Spleen (tissue), 11 donors: ENCODE results near the gene AEBP1. TPM values are rescaled to one million over a fixed set of nuclear protein-coding genes. Genes with fewer than 3 reads are reported as not detected.

Experiments used
- DNase-seq: peaks from one replicate; pipeline ENCODE4 v3.0.0-alpha.2; 2020
- H3K27ac ChIP-seq, 8 donors: fragments of 200-600 bp; sonication (generic) in 7 of 8; 1 replicate in 4 of 8; 2 replicates in 4 of 8; pipeline versions ENCODE4 v1.5.0 to v1.8.0; 2016 to 2021; ENCODE audit warnings: inconsistent platforms in 4 of 8, mild to moderate bottlenecking in 4 of 8, moderate library complexity in 1 of 8
- H3K27me3 ChIP-seq, 7 donors: fragments of 200-600 bp; sonication (generic) in 6 of 7; replicated peaks in 1 of 7; 1 replicate in 4 of 7; 2 replicates in 3 of 7; pipeline versions ENCODE4 v1.5.0 to v1.8.0; 2016 to 2021; ENCODE audit warnings: inconsistent platforms in 3 of 7, mild to moderate bottlenecking in 1 of 7
- H3K36me3 ChIP-seq, 6 donors: fragments of 200-600 bp; sonication (generic) in 5 of 6; 1 replicate in 4 of 6; 2 replicates in 2 of 6; pipeline versions ENCODE4 v1.5.0 to v1.8.0; 2016 to 2021; ENCODE audit warnings: inconsistent platforms in 2 of 6
- H3K4me1 ChIP-seq, 6 donors: fragments of 200-600 bp; sonication (generic) in 5 of 6; 1 replicate in 3 of 6; 2 replicates in 3 of 6; pipeline versions ENCODE4 v1.5.0 to v1.8.0; 2016 to 2021; ENCODE audit warnings: inconsistent platforms in 3 of 6
- H3K4me3 ChIP-seq, 8 donors: fragments of 200-600 bp; sonication (generic) in 7 of 8; 1 replicate in 4 of 8; 2 replicates in 4 of 8; pipeline versions ENCODE4 v1.5.0 to v1.8.0; 2016 to 2021; ENCODE audit warnings: inconsistent platforms in 4 of 8, mild to moderate bottlenecking in 4 of 8, moderate library complexity in 2 of 8
- H3K9me3 ChIP-seq, 8 donors: fragments of 200-600 bp; sonication (generic) in 7 of 8; 1 replicate in 4 of 8; 2 replicates in 4 of 8; pipeline versions ENCODE4 v1.5.0 to v1.8.0; 2016 to 2021; ENCODE audit warnings: inconsistent platforms in 4 of 8
- POLR2A ChIP-seq, 3 donors: fragments of 450-650 bp; IDR thresholded peaks; one replicate each; pipeline ENCODE4 v1.5.1; 2017; ENCODE audit warnings: antibody characterized with exemption in 3 of 3, mild to moderate bottlenecking in 1 of 3
- POLR2AphosphoS5 ChIP-seq, 3 donors: sonication (generic); formaldehyde crosslinking; IDR thresholded peaks; one replicate each; pipeline ENCODE4 v1.5.1; 2017; ENCODE audit warnings: antibody characterized with exemption in 3 of 3
- WGBS, 5 donors: extraction: QIAGEN DNeasy Blood & Tissue Kit in 3 of 5; methylation state at CpG; one replicate each; pipeline versions ENCODE4 v1.1.5 to v1.1.7; 2013 to 2018; 5-methylcytosine and 5-hydroxymethylcytosine counted together
- intact Hi-C: fragments of 100-400 bp; cut with DNase I; formaldehyde crosslinking; loops from one replicate; pipeline ENCODE4 v1.15.0; 2023; ENCODE audit warnings: low total_unique reads
- polyA plus RNA-seq, 3 donors: library from polyadenylated mRNA; stranded (reverse); fragments of 200-250 nt; gene quantifications; one replicate each; pipeline ENCODE4 v1.2.1, GENCODE V29; 2013
- total RNA-seq, 7 donors: library from RNA; depleted of rRNA in 3 of 7; stranded (reverse); fragments of >200 nt in 3 of 7; fragmentation: NEBNext Ultra II Directional in 4 of 7; extraction: Animal tissue kit (Norgen Biotek cat#: 25700) in 4 of 7; gene quantifications; one replicate each; pipeline versions ENCODE4 v1.1.0 to v1.2.1, GENCODE V29; 2016 to 2021
- TF ChIP-seq, protein P1 (sequence below), 11 experiments: fragments of 200-600 bp in 7 of 11; fragments of 450-650 bp in 4 of 11; sonication (generic) in 4 of 11; IDR thresholded peaks in 8 of 11; conservative IDR thresholded peaks in 3 of 11; 1 replicate in 7 of 11; 2 replicates in 4 of 11; pipeline versions ENCODE4 v1.4.0 to v1.8.0; 2016 to 2021; ENCODE audit warnings: antibody characterized with exemption in 11 of 11, inconsistent platforms in 4 of 11, mild to moderate bottlenecking in 1 of 11
- donor health status: healthy with polysubstance abuse.
- donor health status: DM: no; HTN: no; CAD: no; lungs with moderate emphysema.
- donor health status: DM: no; HTN: no; CAD: no.
- donor health status: Bipolar disorder and iron deficiency.
- donor health status: healthy.
- donor health status: DM: no; HTN: no; CAD: no.
- donor health status: DM: yes; HTN: yes; CAD: no.

AEBP1 gene
- total and polyA plus RNA-seq, 10 donors, result 41.3 to 106 (median 76.0) TPM

DNA sequence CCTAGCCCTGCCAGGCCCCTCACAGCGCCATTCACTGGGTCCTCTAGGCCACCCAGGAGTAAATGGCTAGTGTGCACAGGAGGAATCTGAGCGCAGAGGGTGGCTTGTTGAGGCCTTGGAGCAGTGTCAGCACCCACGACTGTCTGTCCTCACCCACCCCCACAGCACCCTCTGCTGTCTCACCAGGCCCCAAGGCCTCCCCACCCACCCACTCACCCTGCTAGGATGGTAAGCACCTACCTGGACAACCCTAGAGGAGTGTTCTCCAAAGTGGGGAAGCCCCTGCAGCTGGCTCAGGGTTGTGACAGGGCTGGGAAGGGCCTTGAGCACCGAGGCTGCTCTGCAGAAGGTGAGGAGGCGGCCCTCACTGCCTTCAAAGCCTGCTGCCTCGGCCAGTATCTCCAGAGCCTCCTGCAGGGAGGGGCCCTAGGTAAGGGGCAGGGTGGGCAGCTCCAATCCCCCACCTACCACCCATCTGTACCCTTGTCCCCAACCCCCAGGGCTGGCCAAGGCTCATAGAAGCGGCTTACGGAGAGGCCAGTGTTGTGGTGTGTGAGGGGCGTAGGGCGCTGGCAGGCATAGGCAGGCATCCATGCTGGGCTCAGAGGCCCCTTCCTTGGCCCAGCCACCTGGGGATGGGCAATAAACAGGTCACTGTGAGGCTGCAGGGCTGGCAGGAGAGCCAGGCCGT lies 24.7 kb upstream of the AEBP1 start:
- Histone ChIP-seq H3K4me3 (peak overlapping the region in 1 of 8 donors; percentile 14), H3K4me1 (peaks cover 8 to 91% (median 48%) of the 10 kb centered on the region in 6 donors), H3K9me3 (no peaks in the 10 kb centered on the region), H3K27me3 (no peaks in the 10 kb centered on the region), H3K27ac (peak overlapping the region in 4 of 8 donors; percentile 13 to 99 (median 97)), H3K36me3 (peaks cover 0 to 65% (median 60%) of the 10 kb centered on the region in 6 donors)
- peak; percentile 74 for DNase-seq
- intact Hi-C loops, result no loop called here
- TF ChIP-seq POLR2A (IDR thresholded peaks at IDR 0.05), result no peak
- TF ChIP-seq POLR2AphosphoS5 (IDR thresholded peaks at IDR 0.05), result no peak
- TF ChIP-seq, protein P1, sequence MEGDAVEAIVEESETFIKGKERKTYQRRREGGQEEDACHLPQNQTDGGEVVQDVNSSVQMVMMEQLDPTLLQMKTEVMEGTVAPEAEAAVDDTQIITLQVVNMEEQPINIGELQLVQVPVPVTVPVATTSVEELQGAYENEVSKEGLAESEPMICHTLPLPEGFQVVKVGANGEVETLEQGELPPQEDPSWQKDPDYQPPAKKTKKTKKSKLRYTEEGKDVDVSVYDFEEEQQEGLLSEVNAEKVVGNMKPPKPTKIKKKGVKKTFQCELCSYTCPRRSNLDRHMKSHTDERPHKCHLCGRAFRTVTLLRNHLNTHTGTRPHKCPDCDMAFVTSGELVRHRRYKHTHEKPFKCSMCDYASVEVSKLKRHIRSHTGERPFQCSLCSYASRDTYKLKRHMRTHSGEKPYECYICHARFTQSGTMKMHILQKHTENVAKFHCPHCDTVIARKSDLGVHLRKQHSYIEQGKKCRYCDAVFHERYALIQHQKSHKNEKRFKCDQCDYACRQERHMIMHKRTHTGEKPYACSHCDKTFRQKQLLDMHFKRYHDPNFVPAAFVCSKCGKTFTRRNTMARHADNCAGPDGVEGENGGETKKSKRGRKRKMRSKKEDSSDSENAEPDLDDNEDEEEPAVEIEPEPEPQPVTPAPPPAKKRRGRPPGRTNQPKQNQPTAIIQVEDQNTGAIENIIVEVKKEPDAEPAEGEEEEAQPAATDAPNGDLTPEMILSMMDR (IDR thresholded peaks at IDR 0.05 in 8 of 11, conservative IDR thresholded peaks at IDR 0.05 in 3 of 11), result no peak
- WGBS, 5 donors, result 80 to 92% (median 87%) methylated on average over 8 to 11 of the region's 11 CpGs

DNA sequence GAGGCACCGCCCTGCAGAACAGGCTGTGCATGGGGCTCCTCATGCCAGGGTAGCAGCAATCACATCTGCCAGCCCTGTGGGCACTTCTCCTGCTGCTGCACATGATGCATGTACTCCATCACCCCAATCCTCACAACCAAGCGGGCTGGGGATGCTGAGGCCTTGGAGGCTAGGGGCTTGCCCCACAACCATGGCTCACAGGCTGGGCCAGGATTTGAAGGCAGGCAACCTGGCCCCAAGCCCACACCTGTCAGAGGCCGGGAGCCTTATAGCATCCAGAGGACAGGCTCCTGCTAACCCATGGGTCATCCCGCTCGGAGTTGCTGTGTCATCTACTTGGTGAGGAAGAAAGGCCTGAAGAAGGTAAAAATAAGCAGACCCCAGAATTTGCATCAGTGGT lies 24.0 kb upstream of the AEBP1 start:
- Histone ChIP-seq H3K36me3 (peaks cover 0 to 58% (median 54%) of the 10 kb centered on the region in 6 donors), H3K27ac (peak overlapping the region in 4 of 8 donors; percentile 13 to 99 (median 97)), H3K27me3 (no peaks in the 10 kb centered on the region), H3K9me3 (no peaks in the 10 kb centered on the region), H3K4me1 (peaks cover 8 to 85% (median 44%) of the 10 kb centered on the region in 6 donors), H3K4me3 (peak overlapping the region in 1 of 8 donors; percentile 95)
- TF ChIP-seq, protein P1 (IDR thresholded peaks at IDR 0.05 in 8 of 11, conservative IDR thresholded peaks at IDR 0.05 in 3 of 11), result no peak
- TF ChIP-seq POLR2A (IDR thresholded peaks at IDR 0.05) (no peak), POLR2AphosphoS5 (IDR thresholded peaks at IDR 0.05) (no peak)
- peak; percentile 77 for DNase-seq
- intact Hi-C loops, result no loop called here
- 83 to 97% (median 93%) methylated on average over 3 to 5 of the region's 5 CpGs for WGBS, 5 donors

DNA sequence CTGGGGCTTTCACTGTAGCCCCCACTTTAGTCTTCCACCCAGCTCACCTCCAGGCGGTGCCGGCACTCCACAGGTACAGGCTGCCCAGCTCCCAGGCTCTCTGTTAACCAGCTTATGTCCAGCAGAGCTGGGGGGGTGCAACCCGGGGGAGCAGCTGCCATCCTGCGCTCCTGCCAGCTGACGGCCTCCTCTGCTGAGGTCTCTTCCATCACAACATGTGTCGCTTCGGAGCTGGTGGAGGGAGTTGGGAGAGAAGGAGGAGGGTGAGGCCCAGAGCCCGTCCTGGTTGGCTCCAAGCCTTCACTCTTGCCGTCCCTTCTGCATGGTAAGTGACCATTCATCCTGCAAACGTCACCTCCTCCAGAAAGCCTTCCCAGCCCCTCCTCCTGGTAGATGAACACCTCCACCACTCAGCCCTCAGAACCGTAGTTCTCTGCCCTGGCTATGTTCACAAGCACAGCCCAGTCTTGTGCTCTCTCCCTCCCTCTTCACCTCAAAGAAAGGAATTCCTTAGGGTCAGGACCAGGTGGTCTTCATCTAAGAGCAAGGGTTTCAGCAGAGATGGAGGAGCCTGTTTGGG lies 23.4 kb upstream of the AEBP1 start:
- Histone ChIP-seq H3K4me1 (peaks cover 8 to 78% (median 44%) of the 10 kb centered on the region in 6 donors), H3K4me3 (peak overlapping the region in 6 of 8 donors; percentile 58 to 95 (median 78)), H3K27me3 (no peaks in the 10 kb centered on the region), H3K27ac (peak overlapping the region; percentile 90 to 99 (median 96)), H3K36me3 (peaks cover 0 to 52% (median 48%) of the 10 kb centered on the region in 6 donors), H3K9me3 (no peaks in the 10 kb centered on the region)
- 78 to 92% (median 88%) methylated on average over 8 to 11 of the region's 11 CpGs for WGBS, 5 donors
- peak; percentile 79 for DNase-seq
- intact Hi-C loops, result no loop called here
- no peak for TF ChIP-seq POLR2AphosphoS5 (IDR thresholded peaks at IDR 0.05)
- TF ChIP-seq, protein P1 (IDR thresholded peaks at IDR 0.05 in 8 of 11, conservative IDR thresholded peaks at IDR 0.05 in 3 of 11), result no peak
- no peak for TF ChIP-seq POLR2A (IDR thresholded peaks at IDR 0.05)

DNA sequence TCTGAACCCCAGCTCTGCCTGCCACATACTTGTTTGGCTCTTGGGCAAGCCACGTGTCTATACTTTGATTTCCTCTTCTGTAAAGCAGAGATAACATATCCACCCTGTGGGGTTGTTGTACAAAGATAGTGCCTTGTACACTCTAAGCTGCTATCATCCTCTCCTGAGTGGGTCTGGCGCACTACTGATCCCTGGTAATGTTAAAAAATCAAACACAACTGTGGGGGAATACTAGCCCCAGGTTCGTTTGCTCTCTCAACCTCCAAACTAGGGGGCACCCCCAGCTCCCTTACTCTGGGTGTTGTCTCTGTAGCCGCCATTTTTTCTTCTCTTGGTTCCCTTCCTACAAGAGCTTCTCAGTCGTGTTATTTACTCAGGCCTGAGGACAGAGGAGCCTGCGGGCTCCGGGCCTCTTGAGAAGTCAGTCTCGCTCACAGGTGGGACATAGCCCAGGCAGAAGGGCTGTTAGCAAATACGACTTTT lies 22.8 kb upstream of the AEBP1 start:
- H3K27ac ChIP-seq, result peak overlapping the region; percentile 90 to 99 (median 96)
- H3K9me3 ChIP-seq, result no peaks in the 10 kb centered on the region

More for the DNA sequence above, 22.8 kb upstream of the AEBP1 start:
- Histone ChIP-seq H3K4me3 (peak overlapping the region; percentile 8 to 95 (median 70)), H3K4me1 (peaks cover 8 to 73% (median 44%) of the 10 kb centered on the region in 6 donors), H3K36me3 (peaks cover 0 to 46% (median 44%) of the 10 kb centered on the region in 6 donors), H3K27me3 (no peaks in the 10 kb centered on the region)
- TF ChIP-seq, protein P1 (IDR thresholded peaks at IDR 0.05 in 8 of 11, conservative IDR thresholded peaks at IDR 0.05 in 3 of 11), result no peak
- TF ChIP-seq POLR2A (IDR thresholded peaks at IDR 0.05) (no peak), POLR2AphosphoS5 (IDR thresholded peaks at IDR 0.05) (no peak)
- intact Hi-C loops, result no loop called here
- WGBS, 5 donors, result 35 to 59% (median 45%) methylated on average over 8 to 9 of the region's 9 CpGs
- peak; percentile 77 for DNase-seq
